HEK293 (cell line): ENCODE data around the gene ADAMTS12.

Source experiments
- CTCF ChIA-PET: fragments of 350-600 bp; formaldehyde crosslinking; extraction: SDS; loops from one replicate; lab custom pipeline; 2021; ENCODE audit warnings: antibody characterized with exemption; lab: Yijun Ruan, JAX
- POLR2A ChIA-PET: fragments of 300-600 bp; formaldehyde crosslinking; extraction: SDS; loops from one replicate; lab custom pipeline; 2020; ENCODE audit warnings: antibody characterized with exemption, inconsistent platforms; lab: Yijun Ruan, JAX
- H3K27ac ChIP-seq: fragments of 200-500 bp; sonication (Bioruptor generic); 2 replicates; pipeline ENCODE4 v1.5.1; 2014; ENCODE audit warnings: low read depth, low read length, control low read depth, inconsistent platforms; ENCODE audit errors: extremely low read depth
- H3K36me3 ChIP-seq, 2 experiments: fragments of 200-500 bp in 1 of 2; sonication (Bioruptor generic) in 1 of 2; 1 replicate in 1 of 2; 2 replicates in 1 of 2; pipeline ENCODE4 v1.5.1; 2014 to 2017; ENCODE audit warnings: inconsistent platforms in 2 of 2, low read length in 2 of 2; ENCODE audit not compliant: control insufficient read depth in 2 of 2, insufficient read depth in 1 of 2
- H3K4me1 ChIP-seq: fragments of 200-500 bp; sonication (Bioruptor generic); 2 replicates; pipeline ENCODE4 v1.5.1; 2014; ENCODE audit warnings: mild to moderate bottlenecking, low read length, inconsistent platforms; ENCODE audit not compliant: control insufficient read depth, insufficient read depth
- H3K4me3 ChIP-seq: 2 replicates; pipeline ENCODE4 v1.5.1; 2011; ENCODE audit warnings: low read depth, mild to moderate bottlenecking, control low read depth, low read length, moderate library complexity
- H3K9me3 ChIP-seq: fragments of 200-500 bp; sonication (Bioruptor generic); 2 replicates; pipeline ENCODE4 v1.5.1; 2014; ENCODE audit warnings: low read depth, low read length, inconsistent platforms; ENCODE audit not compliant: control insufficient read depth, insufficient read depth
- ZBTB20 ChIP-seq: fragments of 450-650 bp; formaldehyde crosslinking; IDR thresholded peaks from 2 replicates; pipeline ENCODE4 v1.5.1; 2016; ENCODE audit warnings: missing biosample characterization, missing genetic modification characterization
- ZBTB7A ChIP-seq: fragments of 450-650 bp; formaldehyde crosslinking; IDR thresholded peaks from 2 replicates; pipeline ENCODE4 v1.5.1; 2016; ENCODE audit warnings: low read depth, missing biosample characterization, missing genetic modification characterization
- ZNF132 ChIP-seq: fragments of 450-650 bp; formaldehyde crosslinking; IDR thresholded peaks from 2 replicates; pipeline ENCODE4 v1.5.1; 2017; ENCODE audit warnings: missing biosample characterization, missing genetic modification characterization, borderline replicate concordance
- ZNF529 ChIP-seq: fragments of 450-650 bp; formaldehyde crosslinking; IDR thresholded peaks from 2 replicates; pipeline ENCODE4 v1.5.1; 2017; ENCODE audit warnings: missing genetic modification characterization, missing biosample characterization; ENCODE audit not compliant: insufficient replicate concordance
- ZNF600 ChIP-seq: fragments of 450-650 bp; formaldehyde crosslinking; IDR thresholded peaks from 2 replicates; pipeline ENCODE4 v1.5.1; 2016; ENCODE audit warnings: missing biosample characterization, missing genetic modification characterization
- ZNF621 ChIP-seq: fragments of 450-650 bp; formaldehyde crosslinking; IDR thresholded peaks from 2 replicates; pipeline ENCODE4 v1.5.1; 2017; ENCODE audit warnings: missing biosample characterization, missing genetic modification characterization
- ZNF785 ChIP-seq: fragments of 450-650 bp; formaldehyde crosslinking; IDR thresholded peaks from 2 replicates; pipeline ENCODE4 v1.5.1; 2016; ENCODE audit warnings: missing biosample characterization, missing genetic modification characterization
- TF ChIP-seq, protein P1 (sequence below): fragments of 450-650 bp; formaldehyde crosslinking; conservative IDR thresholded peaks from 2 replicates; pipeline ENCODE4 v1.5.1; 2016; ENCODE audit warnings: low read depth, missing biosample characterization, missing genetic modification characterization
- TF ChIP-seq, protein P2 (sequence below): fragments of 450-650 bp; formaldehyde crosslinking; IDR thresholded peaks from 2 replicates; pipeline ENCODE4 v1.5.1; 2017; ENCODE audit warnings: missing biosample characterization, mild to moderate bottlenecking, missing genetic modification characterization, moderate library complexity
- TF ChIP-seq, protein P3 (sequence below): fragments of 450-650 bp; formaldehyde crosslinking; IDR thresholded peaks from 2 replicates; pipeline ENCODE4 v1.5.1; 2016; ENCODE audit warnings: missing biosample characterization, missing genetic modification characterization, low read depth
- TF ChIP-seq, protein P4 (sequence below): fragments of 450-650 bp; formaldehyde crosslinking; IDR thresholded peaks from 2 replicates; pipeline ENCODE4 v1.5.1; 2016; ENCODE audit warnings: missing biosample characterization, missing genetic modification characterization
- TF ChIP-seq, protein P5 (sequence below): fragments of 450-650 bp; formaldehyde crosslinking; conservative IDR thresholded peaks from 2 replicates; pipeline ENCODE4 v1.5.1; 2016; ENCODE audit warnings: low read depth, missing biosample characterization, missing genetic modification characterization
- TF ChIP-seq, protein P6 (sequence below): fragments of 450-650 bp; formaldehyde crosslinking; IDR thresholded peaks from 2 replicates; pipeline ENCODE4 v1.5.1; 2016; ENCODE audit warnings: missing biosample characterization, missing genetic modification characterization
- TF ChIP-seq, protein P7 (sequence below): fragments of 450-650 bp; formaldehyde crosslinking; IDR thresholded peaks from 2 replicates; pipeline ENCODE4 v1.5.1; 2016; ENCODE audit warnings: missing biosample characterization, missing genetic modification characterization

ADAMTS12 gene

DNA sequence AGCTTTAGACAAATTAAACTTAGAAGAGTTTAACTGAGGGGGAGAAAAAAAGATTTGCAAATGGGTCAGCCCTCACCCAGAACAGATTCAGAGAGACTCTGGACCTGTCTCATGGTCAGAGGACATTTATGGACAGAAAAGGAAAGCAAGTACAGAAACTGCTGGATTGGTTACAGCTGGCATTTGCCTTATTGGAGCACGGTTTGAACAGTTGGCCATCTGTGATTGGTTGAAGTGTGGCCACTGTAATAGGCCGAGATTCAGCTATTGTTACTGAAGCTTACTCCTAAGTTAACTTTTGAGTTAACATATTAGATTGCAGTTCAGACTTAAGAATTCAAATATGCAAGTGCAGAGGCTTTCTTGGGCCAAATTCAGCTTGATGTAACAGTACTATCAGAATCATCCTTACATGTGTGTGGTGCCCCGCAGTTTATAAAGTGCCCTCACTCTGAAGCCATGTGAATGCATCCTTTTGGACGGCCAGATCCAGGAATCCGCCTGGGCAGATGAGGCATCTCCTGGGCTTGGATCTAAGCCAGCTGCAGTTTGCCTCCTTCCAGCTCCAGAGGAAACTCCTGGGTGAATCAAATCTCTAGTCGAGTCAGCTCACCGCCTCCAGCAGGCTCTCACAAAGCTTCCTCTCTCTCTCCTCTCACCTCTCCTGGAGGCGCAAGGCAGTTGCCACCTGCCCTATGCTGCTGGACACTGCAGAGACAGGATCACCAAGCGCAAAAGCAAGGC lies 165.2 kb downstream of the ADAMTS12 start (continued):
- no peak for TF ChIP-seq ZBTB7A (tag by site-specific recombination)
- TF ChIP-seq, protein P1, sequence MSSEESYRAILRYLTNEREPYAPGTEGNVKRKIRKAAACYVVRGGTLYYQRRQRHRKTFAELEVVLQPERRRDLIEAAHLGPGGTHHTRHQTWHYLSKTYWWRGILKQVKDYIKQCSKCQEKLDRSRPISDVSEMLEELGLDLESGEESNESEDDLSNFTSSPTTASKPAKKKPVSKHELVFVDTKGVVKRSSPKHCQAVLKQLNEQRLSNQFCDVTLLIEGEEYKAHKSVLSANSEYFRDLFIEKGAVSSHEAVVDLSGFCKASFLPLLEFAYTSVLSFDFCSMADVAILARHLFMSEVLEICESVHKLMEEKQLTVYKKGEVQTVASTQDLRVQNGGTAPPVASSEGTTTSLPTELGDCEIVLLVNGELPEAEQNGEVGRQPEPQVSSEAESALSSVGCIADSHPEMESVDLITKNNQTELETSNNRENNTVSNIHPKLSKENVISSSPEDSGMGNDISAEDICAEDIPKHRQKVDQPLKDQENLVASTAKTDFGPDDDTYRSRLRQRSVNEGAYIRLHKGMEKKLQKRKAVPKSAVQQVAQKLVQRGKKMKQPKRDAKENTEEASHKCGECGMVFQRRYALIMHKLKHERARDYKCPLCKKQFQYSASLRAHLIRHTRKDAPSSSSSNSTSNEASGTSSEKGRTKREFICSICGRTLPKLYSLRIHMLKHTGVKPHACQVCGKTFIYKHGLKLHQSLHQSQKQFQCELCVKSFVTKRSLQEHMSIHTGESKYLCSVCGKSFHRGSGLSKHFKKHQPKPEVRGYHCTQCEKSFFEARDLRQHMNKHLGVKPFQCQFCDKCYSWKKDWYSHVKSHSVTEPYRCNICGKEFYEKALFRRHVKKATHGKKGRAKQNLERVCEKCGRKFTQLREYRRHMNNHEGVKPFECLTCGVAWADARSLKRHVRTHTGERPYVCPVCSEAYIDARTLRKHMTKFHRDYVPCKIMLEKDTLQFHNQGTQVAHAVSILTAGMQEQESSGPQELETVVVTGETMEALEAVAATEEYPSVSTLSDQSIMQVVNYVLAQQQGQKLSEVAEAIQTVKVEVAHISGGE (tag by site-specific recombination): no peak
- TF ChIP-seq ZNF785 (tag by site-specific recombination): no peak
- TF ChIP-seq, protein P2, sequence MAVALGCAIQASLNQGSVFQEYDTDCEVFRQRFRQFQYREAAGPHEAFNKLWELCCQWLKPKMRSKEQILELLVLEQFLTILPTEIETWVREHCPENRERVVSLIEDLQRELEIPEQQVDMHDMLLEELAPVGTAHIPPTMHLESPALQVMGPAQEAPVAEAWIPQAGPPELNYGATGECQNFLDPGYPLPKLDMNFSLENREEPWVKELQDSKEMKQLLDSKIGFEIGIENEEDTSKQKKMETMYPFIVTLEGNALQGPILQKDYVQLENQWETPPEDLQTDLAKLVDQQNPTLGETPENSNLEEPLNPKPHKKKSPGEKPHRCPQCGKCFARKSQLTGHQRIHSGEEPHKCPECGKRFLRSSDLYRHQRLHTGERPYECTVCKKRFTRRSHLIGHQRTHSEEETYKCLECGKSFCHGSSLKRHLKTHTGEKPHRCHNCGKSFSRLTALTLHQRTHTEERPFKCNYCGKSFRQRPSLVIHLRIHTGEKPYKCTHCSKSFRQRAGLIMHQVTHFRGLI (tag by site-specific recombination): no peak

DNA sequence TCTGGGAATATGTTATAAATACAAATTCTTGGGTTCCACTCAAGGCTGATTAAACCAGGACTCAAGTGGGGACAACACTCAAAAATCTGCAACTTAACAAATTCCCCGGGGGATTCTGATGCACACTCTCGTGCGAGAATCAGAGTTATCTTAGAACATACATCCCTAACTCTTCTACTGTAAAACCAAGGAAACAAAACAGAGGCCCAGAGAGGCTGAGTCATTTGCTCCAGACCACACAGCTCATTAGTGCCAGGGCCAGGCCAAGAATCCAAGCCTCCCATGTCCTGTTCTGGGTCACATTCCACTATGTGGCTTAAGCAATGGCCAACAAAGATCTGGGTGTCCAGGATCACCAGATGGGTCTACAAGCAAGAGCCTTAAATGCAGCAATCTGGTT lies 166.0 kb downstream of the ADAMTS12 start:
- Histone ChIP-seq H3K4me3 (no peak overlapping the region), H3K36me3 (no peaks in the 10 kb centered on the region), H3K4me1 (no peaks in the 10 kb centered on the region), H3K27ac (no peak overlapping the region), H3K9me3 (no peaks in the 10 kb centered on the region)
- CTCF ChIA-PET: no interaction called here
- POLR2A ChIA-PET: no interaction called here
- TF ChIP-seq ZNF621 (tag by site-specific recombination): no peak
- TF ChIP-seq ZBTB20 (tag by site-specific recombination): no peak
- TF ChIP-seq, protein P2 (tag by site-specific recombination): no peak
- TF ChIP-seq, protein P3, sequence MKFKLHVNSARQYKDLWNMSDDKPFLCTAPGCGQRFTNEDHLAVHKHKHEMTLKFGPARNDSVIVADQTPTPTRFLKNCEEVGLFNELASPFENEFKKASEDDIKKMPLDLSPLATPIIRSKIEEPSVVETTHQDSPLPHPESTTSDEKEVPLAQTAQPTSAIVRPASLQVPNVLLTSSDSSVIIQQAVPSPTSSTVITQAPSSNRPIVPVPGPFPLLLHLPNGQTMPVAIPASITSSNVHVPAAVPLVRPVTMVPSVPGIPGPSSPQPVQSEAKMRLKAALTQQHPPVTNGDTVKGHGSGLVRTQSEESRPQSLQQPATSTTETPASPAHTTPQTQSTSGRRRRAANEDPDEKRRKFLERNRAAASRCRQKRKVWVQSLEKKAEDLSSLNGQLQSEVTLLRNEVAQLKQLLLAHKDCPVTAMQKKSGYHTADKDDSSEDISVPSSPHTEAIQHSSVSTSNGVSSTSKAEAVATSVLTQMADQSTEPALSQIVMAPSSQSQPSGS: no peak
- TF ChIP-seq, protein P4, sequence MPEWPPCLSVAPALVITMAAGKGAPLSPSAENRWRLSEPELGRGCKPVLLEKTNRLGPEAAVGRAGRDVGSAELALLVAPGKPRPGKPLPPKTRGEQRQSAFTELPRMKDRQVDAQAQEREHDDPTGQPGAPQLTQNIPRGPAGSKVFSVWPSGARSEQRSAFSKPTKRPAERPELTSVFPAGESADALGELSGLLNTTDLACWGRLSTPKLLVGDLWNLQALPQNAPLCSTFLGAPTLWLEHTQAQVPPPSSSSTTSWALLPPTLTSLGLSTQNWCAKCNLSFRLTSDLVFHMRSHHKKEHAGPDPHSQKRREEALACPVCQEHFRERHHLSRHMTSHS (tag by site-specific recombination): no peak
- no peak for TF ChIP-seq ZNF132 (tag by site-specific recombination)
- no peak for TF ChIP-seq ZNF529 (tag by site-specific recombination)
- TF ChIP-seq, protein P5, sequence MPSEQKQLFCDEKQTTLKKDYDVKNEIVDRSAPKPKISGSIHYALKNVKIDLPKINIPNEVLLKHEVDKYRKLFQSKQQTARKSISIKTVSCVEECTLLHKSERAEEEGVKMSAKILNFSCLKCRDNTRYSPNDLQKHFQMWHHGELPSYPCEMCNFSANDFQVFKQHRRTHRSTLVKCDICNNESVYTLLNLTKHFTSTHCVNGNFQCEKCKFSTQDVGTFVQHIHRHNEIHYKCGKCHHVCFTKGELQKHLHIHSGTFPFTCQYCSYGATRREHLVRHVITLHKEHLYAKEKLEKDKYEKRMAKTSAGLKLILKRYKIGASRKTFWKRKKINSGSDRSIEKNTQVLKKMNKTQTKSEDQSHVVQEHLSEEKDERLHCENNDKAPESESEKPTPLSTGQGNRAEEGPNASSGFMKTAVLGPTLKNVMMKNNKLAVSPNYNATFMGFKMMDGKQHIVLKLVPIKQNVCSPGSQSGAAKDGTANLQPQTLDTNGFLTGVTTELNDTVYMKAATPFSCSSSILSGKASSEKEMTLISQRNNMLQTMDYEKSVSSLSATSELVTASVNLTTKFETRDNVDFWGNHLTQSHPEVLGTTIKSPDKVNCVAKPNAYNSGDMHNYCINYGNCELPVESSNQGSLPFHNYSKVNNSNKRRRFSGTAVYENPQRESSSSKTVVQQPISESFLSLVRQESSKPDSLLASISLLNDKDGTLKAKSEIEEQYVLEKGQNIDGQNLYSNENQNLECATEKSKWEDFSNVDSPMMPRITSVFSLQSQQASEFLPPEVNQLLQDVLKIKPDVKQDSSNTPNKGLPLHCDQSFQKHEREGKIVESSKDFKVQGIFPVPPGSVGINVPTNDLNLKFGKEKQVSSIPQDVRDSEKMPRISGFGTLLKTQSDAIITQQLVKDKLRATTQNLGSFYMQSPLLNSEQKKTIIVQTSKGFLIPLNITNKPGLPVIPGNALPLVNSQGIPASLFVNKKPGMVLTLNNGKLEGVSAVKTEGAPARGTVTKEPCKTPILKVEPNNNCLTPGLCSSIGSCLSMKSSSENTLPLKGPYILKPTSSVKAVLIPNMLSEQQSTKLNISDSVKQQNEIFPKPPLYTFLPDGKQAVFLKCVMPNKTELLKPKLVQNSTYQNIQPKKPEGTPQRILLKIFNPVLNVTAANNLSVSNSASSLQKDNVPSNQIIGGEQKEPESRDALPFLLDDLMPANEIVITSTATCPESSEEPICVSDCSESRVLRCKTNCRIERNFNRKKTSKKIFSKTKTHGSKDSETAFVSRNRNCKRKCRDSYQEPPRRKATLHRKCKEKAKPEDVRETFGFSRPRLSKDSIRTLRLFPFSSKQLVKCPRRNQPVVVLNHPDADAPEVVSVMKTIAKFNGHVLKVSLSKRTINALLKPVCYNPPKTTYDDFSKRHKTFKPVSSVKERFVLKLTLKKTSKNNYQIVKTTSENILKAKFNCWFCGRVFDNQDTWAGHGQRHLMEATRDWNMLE (tag by site-specific recombination): no peak
- TF ChIP-seq, protein P6, sequence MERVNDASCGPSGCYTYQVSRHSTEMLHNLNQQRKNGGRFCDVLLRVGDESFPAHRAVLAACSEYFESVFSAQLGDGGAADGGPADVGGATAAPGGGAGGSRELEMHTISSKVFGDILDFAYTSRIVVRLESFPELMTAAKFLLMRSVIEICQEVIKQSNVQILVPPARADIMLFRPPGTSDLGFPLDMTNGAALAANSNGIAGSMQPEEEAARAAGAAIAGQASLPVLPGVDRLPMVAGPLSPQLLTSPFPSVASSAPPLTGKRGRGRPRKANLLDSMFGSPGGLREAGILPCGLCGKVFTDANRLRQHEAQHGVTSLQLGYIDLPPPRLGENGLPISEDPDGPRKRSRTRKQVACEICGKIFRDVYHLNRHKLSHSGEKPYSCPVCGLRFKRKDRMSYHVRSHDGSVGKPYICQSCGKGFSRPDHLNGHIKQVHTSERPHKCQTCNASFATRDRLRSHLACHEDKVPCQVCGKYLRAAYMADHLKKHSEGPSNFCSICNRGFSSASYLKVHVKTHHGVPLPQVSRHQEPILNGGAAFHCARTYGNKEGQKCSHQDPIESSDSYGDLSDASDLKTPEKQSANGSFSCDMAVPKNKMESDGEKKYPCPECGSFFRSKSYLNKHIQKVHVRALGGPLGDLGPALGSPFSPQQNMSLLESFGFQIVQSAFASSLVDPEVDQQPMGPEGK (tag by site-specific recombination): no peak
- TF ChIP-seq ZNF600 (tag by site-specific recombination): no peak
- TF ChIP-seq, protein P7, sequence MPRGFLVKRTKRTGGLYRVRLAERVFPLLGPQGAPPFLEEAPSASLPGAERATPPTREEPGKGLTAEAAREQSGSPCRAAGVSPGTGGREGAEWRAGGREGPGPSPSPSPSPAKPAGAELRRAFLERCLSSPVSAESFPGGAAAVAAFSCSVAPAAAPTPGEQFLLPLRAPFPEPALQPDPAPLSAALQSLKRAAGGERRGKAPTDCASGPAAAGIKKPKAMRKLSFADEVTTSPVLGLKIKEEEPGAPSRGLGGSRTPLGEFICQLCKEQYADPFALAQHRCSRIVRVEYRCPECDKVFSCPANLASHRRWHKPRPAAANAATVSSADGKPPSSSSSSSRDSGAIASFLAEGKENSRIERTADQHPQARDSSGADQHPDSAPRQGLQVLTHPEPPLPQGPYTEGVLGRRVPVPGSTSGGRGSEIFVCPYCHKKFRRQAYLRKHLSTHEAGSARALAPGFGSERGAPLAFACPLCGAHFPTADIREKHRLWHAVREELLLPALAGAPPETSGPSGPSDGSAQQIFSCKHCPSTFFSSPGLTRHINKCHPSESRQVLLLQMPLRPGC (tag by site-specific recombination): no peak
